SU-DHL-6 (cell line): Measurements from ENCODE around the gene OSBPL10.
"Not testable (repeated sequence)": the region's sequence is repeated elsewhere in the genome, so short reads cannot be mapped to it uniquely, and the experiment has no call there.

Experiments
- H2AFZ ChIP-seq: fragments of 200-600 bp; sonication (generic); 2 replicates; pipeline ENCODE4 v1.6.1; 2014; ENCODE audit warnings: low read depth, mild to moderate bottlenecking, moderate library complexity, mixed read lengths, antibody characterized with exemption, low read length; ENCODE audit not compliant: severe bottlenecking
- H3F3A ChIP-seq: fragments of 200-600 bp; shearing (Covaris generic); 2 replicates; pipeline ENCODE4 v1.6.0; 2016; ENCODE audit warnings: antibody characterized with exemption, mild to moderate bottlenecking; ENCODE audit not compliant: insufficient read depth
- H3K27ac ChIP-seq: fragments of 200-600 bp; sonication (generic); 2 replicates; pipeline ENCODE4 v1.5.1; 2016; ENCODE audit warnings: low read depth, mild to moderate bottlenecking, low read length, moderate library complexity, mixed read lengths
- H3K27me3 ChIP-seq: fragments of 200-600 bp; sonication (generic), shearing (Covaris generic); 2 replicates; pipeline ENCODE4 v1.6.0; 2014; ENCODE audit warnings: mild to moderate bottlenecking, low read length
- H3K36me3 ChIP-seq: fragments of 200-600 bp; sonication (generic); 2 replicates; pipeline ENCODE4 v1.6.1; 2014; ENCODE audit warnings: mild to moderate bottlenecking, low read length, mixed read lengths
- H3K4me2 ChIP-seq: fragments of 300-600, 200-600 bp; shearing (Covaris generic), sonication (generic); 2 replicates; pipeline ENCODE4 v1.6.0; 2014; ENCODE audit warnings: low read length, low read depth, mild to moderate bottlenecking; ENCODE audit not compliant: poor library complexity, severe bottlenecking
- H3K4me3 ChIP-seq: fragments of 200-600 bp; sonication (generic); 2 replicates; pipeline ENCODE4 v1.5.1; 2014; ENCODE audit warnings: antibody characterized with exemption, low read length, mild to moderate bottlenecking, mixed read lengths; ENCODE audit not compliant: insufficient read depth, poor library complexity, severe bottlenecking
- H3K79me2 ChIP-seq: fragments of 200-600 bp; sonication (generic); 2 replicates; pipeline ENCODE4 v1.6.1; 2014; ENCODE audit warnings: mild to moderate bottlenecking, low read length, moderate library complexity; ENCODE audit not compliant: insufficient read depth
- H3K9ac ChIP-seq: fragments of 200-600 bp; sonication (generic); 2 replicates; pipeline ENCODE4 v1.7.0; 2014; ENCODE audit warnings: mild to moderate bottlenecking, low read length
- H3K9me2 ChIP-seq: fragments of 200-600 bp; sonication (generic); replicated peaks from 2 replicates; pipeline ENCODE4 v1.6.1; 2014; ENCODE audit warnings: low read length; ENCODE audit not compliant: insufficient read depth
- H3K9me3 ChIP-seq: fragments of 200-600 bp; sonication (generic); 2 replicates; pipeline ENCODE4 v1.6.1; 2014; ENCODE audit warnings: low read length, mixed read lengths; ENCODE audit not compliant: insufficient read depth
- H4K20me1 ChIP-seq: fragments of 200-600 bp; sonication (generic); 2 replicates; pipeline ENCODE4 v1.6.1; 2014; ENCODE audit warnings: low read depth, mild to moderate bottlenecking, antibody characterized with exemption, low read length, moderate library complexity, mixed read lengths
- CTCF ChIP-seq: fragments of 200-600 bp; sonication (generic); IDR thresholded peaks from one replicate; pipeline ENCODE4 v1.5.1; 2017; ENCODE audit warnings: antibody characterized with exemption, mild to moderate bottlenecking, low read length, moderate library complexity; ENCODE audit not compliant: insufficient read depth, poor library complexity, severe bottlenecking
- EZH2phosphoT487 ChIP-seq: fragments of 200-600 bp; sonication (generic), shearing (Covaris generic); conservative IDR thresholded peaks from 2 replicates; pipeline ENCODE4 v1.6.1; 2018; ENCODE audit warnings: mild to moderate bottlenecking, antibody characterized with exemption, low read length, moderate library complexity, mixed read lengths

Gene OSBPL10

GRCh38 chr3:31789429-31789828 lies 191.6 kb downstream of the OSBPL10 start:
- no peak overlapping the region for H3K4me2 ChIP-seq
- H3K4me3 ChIP-seq = no peak overlapping the region
- H3K27ac ChIP-seq = no peak overlapping the region

GRCh38 chr3:31785734-31786133 lies 195.3 kb downstream of the OSBPL10 start:
- peaks cover 6% of the 10 kb centered on the region for H3K36me3 ChIP-seq
- no peaks in the 10 kb centered on the region; the same call in 1 of the 2 replicates for H4K20me1 ChIP-seq
- TF ChIP-seq EZH2phosphoT487 = no peak
- no peak for TF ChIP-seq CTCF
- no peak overlapping the region for H3K4me3 ChIP-seq
- H3K9ac ChIP-seq = no peak overlapping the region
- no peak overlapping the region for H3K4me2 ChIP-seq
- no peaks in the 10 kb centered on the region for H3K9me2 ChIP-seq
- H3F3A ChIP-seq = no peaks in the 10 kb centered on the region
- no peak overlapping the region for H2AFZ ChIP-seq
- no peaks in the 10 kb centered on the region for H3K27me3 ChIP-seq
- H3K9me3 ChIP-seq = no peaks in the 10 kb centered on the region
- no peak overlapping the region for H3K27ac ChIP-seq
- H3K79me2 ChIP-seq = peaks cover 61% of the 10 kb centered on the region

More at GRCh38 chr3:31789429-31789828, 191.6 kb downstream of the OSBPL10 start:
- Histone ChIP-seq H4K20me1 (no peaks in the 10 kb centered on the region; the same call in 1 of the 2 replicates), H3K79me2 (peaks cover 65% of the 10 kb centered on the region), H2AFZ (no peak overlapping the region), H3K9ac (no peak overlapping the region), H3K36me3 (no peaks in the 10 kb centered on the region; the same call in none of the 2 replicates), H3F3A (no peaks in the 10 kb centered on the region), H3K9me3 (no peaks in the 10 kb centered on the region), H3K27me3 (no peaks in the 10 kb centered on the region), H3K9me2 (no peaks in the 10 kb centered on the region)
- no peak for TF ChIP-seq EZH2phosphoT487
- TF ChIP-seq CTCF = no peak

- Histone ChIP-seq H4K20me1 (no peaks in the 10 kb centered on the region; the same call in 1 of the 2 replicates), H3K9me3 (no peaks in the 10 kb centered on the region), H3K4me2 (no peak overlapping the region), H3K9me2 (no peaks in the 10 kb centered on the region), H3K27ac (no peak overlapping the region), H3K4me3 (no peak overlapping the region), H3F3A (no peaks in the 10 kb centered on the region), H3K36me3 (peaks cover 6% of the 10 kb centered on the region), H3K9ac (no peak overlapping the region), H3K27me3 (no peaks in the 10 kb centered on the region), H3K79me2 (peaks cover 61% of the 10 kb centered on the region), H2AFZ (no peak overlapping the region)
- no peak for TF ChIP-seq CTCF
- no peak for TF ChIP-seq EZH2phosphoT487
These were observed 195.8 kb downstream of the OSBPL10 start for GRCh38 chr3:31785286-31785685.

GRCh38 chr3:31783851-31784250 lies 197.2 kb downstream of the OSBPL10 start:
- H3K27ac ChIP-seq, H4K20me1 ChIP-seq, H2AFZ ChIP-seq, H3K27me3 ChIP-seq, H3K9ac ChIP-seq, H3K9me3 ChIP-seq, H3K4me3 ChIP-seq, H3K36me3 ChIP-seq, H3K9me2 ChIP-seq, H3K4me2 ChIP-seq, H3F3A ChIP-seq: not testable (repeated sequence)
- H3K79me2 ChIP-seq = peaks cover 69% of the 10 kb centered on the region

- not testable (repeated sequence) for H4K20me1 ChIP-seq, H3K4me3 ChIP-seq, H3K27ac ChIP-seq, H3K36me3 ChIP-seq, H3K9me3 ChIP-seq, H3F3A ChIP-seq, H2AFZ ChIP-seq, H3K9me2 ChIP-seq, H3K4me2 ChIP-seq, H3K9ac ChIP-seq, H3K27me3 ChIP-seq
- peaks cover 77% of the 10 kb centered on the region for H3K79me2 ChIP-seq
These were observed 198.8 kb downstream of the OSBPL10 start for GRCh38 chr3:31782306-31782705.
